ENCODE data around the gene HOXA3.

HOXA3 gene

GRCh38 chr7:27106901-27107240 lies 45.5 kb downstream of the HOXA3 start:
- H3K4me3 ChIP-seq (replicated peaks in 1 of 2; ENCODE audit: low read depth in 2 of 2, low read length in 2 of 2): no peak overlapping the region
- no peak for TF ChIP-seq CTCF (IDR thresholded peaks at IDR 0.05; ENCODE audit: low read depth, low read length)
- DNase-seq (ENCODE audit: low read depth in 2 of 2): no peak

DNA sequence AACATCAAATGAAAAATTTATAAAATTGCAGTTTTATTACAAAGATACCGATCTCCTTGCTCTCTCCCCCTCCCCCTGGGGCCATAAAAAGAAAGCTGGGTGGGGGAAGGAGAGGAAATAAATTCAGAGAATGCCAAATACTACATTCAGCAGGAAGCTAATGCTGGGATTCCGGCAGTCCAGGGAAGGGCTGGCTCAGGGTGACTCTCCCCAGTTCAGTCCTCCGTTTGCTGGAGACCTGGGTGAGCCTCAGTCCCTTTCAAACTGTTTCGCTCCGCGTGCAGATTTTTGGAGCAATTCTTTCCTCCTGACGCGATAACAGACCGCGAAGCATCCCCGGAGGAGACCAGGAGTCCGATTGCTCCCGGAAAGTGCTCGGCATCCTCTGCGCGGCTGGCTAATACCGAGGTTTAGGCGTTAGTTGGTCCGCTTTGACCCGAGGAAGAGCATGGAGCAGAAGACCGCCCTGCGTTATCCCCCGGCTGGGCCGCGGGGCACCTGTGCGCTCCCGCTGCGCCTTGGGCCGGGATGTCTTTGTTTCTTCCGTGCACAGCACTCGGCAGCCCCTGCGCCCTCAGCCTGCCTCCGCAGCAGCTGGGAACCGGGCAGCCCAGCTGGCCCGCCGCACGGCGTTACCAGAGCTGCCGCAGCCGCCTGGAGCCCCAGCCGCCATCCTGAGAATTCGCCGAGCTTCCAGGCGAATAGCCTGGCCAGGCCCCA lies 46.0 kb downstream of the HOXA3 start:
- no peak for TF ChIP-seq CTCF (IDR thresholded peaks at IDR 0.05; ENCODE audit: low read depth, low read length)
- no peak for DNase-seq (ENCODE audit: low read depth in 2 of 2)
- H3K4me3 ChIP-seq (replicated peaks in 1 of 2; ENCODE audit: low read depth in 2 of 2, low read length in 2 of 2): no peak overlapping the region

DNA sequence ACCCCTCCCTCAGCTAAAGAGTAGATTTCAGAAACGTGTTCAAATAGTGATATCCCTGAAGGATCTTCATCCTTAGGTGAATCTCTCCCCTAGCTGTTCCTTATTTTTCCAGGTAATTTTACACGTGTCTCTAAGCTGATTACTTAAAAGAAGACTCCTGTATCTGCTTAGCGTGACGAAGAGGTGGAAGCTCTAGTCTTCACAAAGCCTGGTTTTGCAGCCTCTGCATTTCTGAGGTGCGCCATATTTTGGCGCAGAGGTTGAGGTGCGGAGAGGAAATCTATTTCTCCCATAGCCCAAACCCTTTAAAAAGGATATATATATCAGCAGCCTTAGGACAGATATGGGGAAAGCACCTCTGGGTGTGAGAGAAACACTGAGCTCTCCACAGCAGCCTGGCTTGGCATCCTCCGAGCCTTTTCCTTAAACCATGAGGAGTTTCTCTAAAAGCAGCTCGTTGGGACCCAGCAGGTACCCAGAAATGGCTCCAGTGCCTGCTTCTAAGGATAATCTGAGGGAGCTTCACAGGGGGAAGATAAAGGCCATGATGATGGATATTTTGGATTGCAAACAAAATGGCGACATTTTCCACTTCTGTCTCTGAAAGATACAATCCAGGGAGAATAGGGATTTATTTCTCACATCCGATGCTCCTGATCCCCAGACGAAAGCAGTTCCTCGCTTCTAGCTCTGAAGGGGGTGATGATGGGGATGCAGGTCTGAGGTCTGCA lies 46.9 kb downstream of the HOXA3 start:
- H3K4me3 ChIP-seq (replicated peaks in 1 of 2; ENCODE audit: low read depth in 2 of 2, low read length in 2 of 2): no peak overlapping the region
- DNase-seq (ENCODE audit: low read depth in 2 of 2): no peak

GRCh38 chr7:27104341-27105058 lies 47.9 kb downstream of the HOXA3 start:
- no peak for TF ChIP-seq CTCF (IDR thresholded peaks at IDR 0.05; ENCODE audit: low read depth, low read length)
- no peak for DNase-seq (ENCODE audit: low read depth in 2 of 2)
- no peak overlapping the region for H3K4me3 ChIP-seq (replicated peaks in 1 of 2; ENCODE audit: low read depth in 2 of 2, low read length in 2 of 2)

More for the DNA sequence above, 46.9 kb downstream of the HOXA3 start:
- no peak for TF ChIP-seq CTCF (IDR thresholded peaks at IDR 0.05; ENCODE audit: low read depth, low read length)

DNA sequence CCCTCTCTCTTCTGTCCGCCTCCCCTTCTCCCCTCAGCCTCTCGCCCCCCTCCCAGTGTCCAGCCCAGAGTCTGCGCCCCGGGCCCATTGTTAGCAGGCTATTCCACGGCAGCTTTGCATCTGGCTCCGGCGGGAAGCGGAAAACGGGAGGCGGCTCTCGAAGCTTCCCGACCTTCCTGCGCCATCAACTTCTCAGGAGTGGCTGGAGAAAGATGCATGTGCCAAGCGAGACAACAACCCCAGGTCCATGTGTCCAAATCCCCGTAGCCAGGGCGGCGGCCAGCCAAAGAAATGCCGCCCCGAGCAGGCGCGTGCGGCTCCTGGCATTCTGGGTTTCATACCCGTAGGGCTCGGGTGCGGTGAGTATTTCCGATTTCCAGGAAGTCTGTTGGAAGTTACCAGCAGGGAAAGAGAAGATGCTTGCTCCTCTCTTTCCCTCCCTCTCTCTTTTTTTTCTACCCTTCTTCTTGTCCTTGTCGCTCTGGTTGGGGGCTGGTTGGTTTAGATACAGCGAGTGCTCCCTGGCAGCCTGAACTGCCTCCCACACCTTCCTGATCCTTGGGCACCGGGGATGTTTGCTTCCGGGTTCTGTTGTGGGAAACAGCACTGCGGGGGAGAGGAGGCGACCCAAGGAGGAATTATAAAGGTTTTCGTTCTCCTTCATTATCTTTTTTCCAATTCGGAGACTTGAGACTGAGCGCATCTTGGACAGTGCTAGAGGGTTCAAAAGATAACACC lies 48.7 kb downstream of the HOXA3 start:
- DNase-seq (ENCODE audit: low read depth in 2 of 2): no peak
- H3K4me3 ChIP-seq (replicated peaks in 1 of 2; ENCODE audit: low read depth in 2 of 2, low read length in 2 of 2): no peak overlapping the region
- no peak for TF ChIP-seq CTCF (IDR thresholded peaks at IDR 0.05; ENCODE audit: low read depth, low read length)

DNA sequence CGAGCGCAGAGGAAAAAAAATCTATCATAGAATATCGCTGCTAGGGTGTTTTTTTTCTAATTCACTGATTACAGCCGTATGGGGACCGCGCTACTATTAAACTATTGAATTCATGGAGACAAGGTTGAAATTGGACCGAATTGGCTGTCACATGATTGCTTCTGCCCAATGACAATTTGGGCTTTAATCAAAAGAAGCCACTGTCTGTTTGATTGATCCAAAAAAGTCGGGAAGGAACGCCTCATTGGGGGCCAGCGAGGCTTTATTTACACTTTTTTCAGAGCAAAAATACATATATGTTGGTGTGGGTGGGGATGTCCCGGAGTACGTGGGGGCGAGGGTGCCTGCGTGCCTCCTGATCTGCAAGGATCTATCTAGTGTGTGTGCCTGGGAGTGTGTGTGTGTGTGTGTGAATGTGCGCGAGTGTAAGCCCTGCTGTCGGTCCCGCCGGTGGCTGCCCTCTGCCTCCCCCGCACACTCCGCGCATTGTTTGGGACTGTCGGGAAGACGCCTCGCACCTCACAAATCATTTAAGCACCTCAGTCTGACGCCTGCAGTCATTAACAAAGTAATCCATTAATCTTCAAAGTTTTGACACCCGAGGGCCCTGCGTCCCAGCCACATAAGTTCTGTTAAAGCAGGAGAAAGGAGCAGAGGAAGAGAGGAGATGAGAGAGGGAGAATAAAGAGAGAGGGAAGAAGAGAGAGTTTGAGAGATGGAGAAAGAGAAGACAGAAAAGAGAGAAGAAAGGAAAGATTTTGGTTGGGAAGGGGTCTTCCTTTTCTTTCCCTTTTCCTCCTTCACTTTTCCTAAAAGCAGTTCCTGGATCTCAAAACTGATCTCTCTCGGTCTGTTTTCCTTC lies 49.6 kb downstream of the HOXA3 start, which contains the start of gene HOXA2:
Gene HOXA2 (minus strand): TSS at position 103 of the 862 bp plus-strand sequence. CDS start 183 bp downstream, outside the sequence.
- no peak within 1 kb of the TSS for H3K4me3 ChIP-seq (replicated peaks in 1 of 2; ENCODE audit: low read depth in 2 of 2, low read length in 2 of 2)
- no peak for DNase-seq (ENCODE audit: low read depth in 2 of 2)
- no peak for TF ChIP-seq CTCF (IDR thresholded peaks at IDR 0.05; ENCODE audit: low read depth, low read length)
